Stimulated activated effector memory CD8-positive, alpha-beta T cell treated with anti-CD3 and anti-CD28 coated beads, Interleukin-12 subunit alpha, Interleukin-12 subunit beta, amount 100 ng/mL, for 72 hours (primary cell): ENCODE results near the gene EXOSC1.
"Not testable (repeated sequence)": the region's sequence is repeated elsewhere in the genome, so short reads cannot be mapped to it uniquely, and the experiment has no call there.

Experiments
- ATAC-seq: fragments of 150-1000 bp; cut with Tn5 transposase; 2 replicates; pipeline ENCODE4 v1.10.0; 2021
- DNase-seq, 2 donors: peaks; one replicate each; pipeline ENCODE4 v3.0.0; 2021 to 2022; ENCODE audit warnings: low spot score in 2 of 2
- H3K27ac Mint-ChIP-seq: one replicate; pipeline ENCODE4 v1.8.0; 2022; ENCODE audit warnings: mild to moderate bottlenecking, mixed read lengths
- H3K36me3 Mint-ChIP-seq: one replicate; pipeline ENCODE4 v1.8.0; 2022; ENCODE audit warnings: mild to moderate bottlenecking, mixed read lengths
- H3K4me1 Mint-ChIP-seq: one replicate; pipeline ENCODE4 v1.8.0; 2022; ENCODE audit warnings: mixed read lengths
- H3K4me3 Mint-ChIP-seq: one replicate; pipeline ENCODE4 v1.8.0; 2022; ENCODE audit warnings: mild to moderate bottlenecking, mixed read lengths
- H3K9me3 Mint-ChIP-seq: one replicate; pipeline ENCODE4 v1.8.0; 2022; ENCODE audit warnings: mixed read lengths

EXOSC1 gene

DNA sequence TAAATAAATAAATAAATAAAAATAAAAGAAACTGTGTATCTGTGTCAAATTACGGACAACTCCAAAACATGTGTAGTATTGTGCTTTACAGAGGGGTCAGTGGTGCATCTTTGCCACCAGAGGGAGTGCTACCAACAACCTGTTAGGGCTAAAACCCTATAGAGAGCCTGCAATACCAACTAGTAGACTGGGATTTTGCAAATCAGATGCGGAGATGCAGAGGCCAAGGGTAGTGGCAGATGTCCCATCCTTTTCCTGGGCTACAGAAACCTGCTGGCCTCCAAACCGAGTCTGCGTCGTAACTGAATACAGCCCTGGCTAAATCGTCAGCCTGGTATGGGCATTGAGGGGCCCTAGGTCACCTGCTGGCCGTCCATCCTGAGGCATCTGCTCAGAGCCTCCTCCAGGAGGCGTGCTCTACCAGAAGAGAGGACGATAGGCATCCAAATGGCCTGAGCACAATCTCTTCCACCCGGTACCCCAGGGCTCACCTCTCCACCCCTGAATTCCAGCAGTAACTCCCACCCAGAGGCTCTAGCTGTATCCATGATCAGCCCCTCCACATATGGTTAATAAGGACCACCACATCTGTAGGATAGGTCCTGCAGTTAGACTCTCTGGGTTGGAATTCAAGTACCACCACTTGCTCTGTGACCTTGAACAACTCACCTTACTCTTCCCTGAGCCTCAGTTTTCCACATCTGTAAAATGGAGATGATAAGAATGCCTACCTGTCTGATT lies 38.4 kb downstream of the EXOSC1 start:
- Mint-ChIP-seq H3K27ac (peak overlapping the region; percentile 38), H3K4me3 (peak overlapping the region; percentile 42), H3K4me1 (peaks cover 16% of the 10 kb centered on the region), H3K9me3 (no peaks in the 10 kb centered on the region), H3K36me3 (no peaks in the 10 kb centered on the region)
- ATAC-seq (peak; percentile 97), DNase-seq (peak in 1 of 2 donors; percentile 88)

DNA sequence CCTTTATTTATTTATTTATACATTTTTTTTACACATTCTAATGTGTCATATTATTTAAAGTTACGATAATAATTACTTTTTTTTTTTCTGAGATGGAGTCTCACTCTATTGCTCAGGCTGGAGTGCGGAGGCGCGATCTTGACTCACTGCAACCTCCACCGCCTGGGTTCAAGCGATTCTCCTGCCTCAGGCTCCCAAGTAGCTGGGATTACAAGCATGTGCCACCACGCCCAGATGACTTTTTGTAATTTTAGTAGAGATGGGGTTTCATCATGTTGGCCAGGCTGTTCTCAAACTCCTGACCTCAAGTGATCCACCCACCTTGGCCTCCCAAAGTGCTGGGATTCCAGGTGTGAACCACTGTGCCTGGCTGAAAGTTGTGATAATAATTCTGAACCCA lies 39.3 kb downstream of the EXOSC1 start:
- not testable (repeated sequence) for H3K36me3 Mint-ChIP-seq, H3K9me3 Mint-ChIP-seq, DNase-seq, H3K27ac Mint-ChIP-seq, ATAC-seq, H3K4me3 Mint-ChIP-seq
- peaks cover 18% of the 10 kb centered on the region for H3K4me1 Mint-ChIP-seq

DNA sequence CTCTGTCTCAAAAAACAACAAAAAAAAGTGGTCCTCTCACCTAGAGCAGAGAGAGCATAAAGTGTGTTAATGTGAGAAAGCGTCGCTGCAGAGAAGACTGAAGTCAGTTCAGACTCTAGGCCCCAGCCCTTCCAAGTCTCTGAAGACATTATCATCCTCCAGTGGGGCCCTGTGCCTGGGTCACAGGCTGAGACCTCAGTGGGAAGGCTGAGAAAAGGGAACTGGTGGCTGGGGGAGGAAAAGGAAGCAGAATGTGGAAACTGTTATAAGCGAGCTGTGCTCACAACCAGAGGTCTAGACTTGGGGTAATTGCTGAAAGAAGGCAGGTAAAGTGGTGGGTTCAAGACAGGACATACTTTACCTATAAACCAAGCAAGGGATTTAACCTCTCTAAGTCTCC lies 39.7 kb downstream of the EXOSC1 start:
- Mint-ChIP-seq H3K27ac (no peak overlapping the region), H3K36me3 (no peaks in the 10 kb centered on the region), H3K4me1 (peaks cover 22% of the 10 kb centered on the region), H3K4me3 (no peak overlapping the region), H3K9me3 (no peaks in the 10 kb centered on the region)
- no peak for ATAC-seq
- DNase-seq = no peak

GRCh38 chr10:97404044-97404443 lies 41.8 kb downstream of the EXOSC1 start:
- Mint-ChIP-seq H3K27ac (no peak overlapping the region), H3K4me3 (no peak overlapping the region), H3K4me1 (peaks cover 26% of the 10 kb centered on the region), H3K36me3 (peaks cover 8% of the 10 kb centered on the region), H3K9me3 (no peaks in the 10 kb centered on the region)
- no peak for DNase-seq
- no peak for ATAC-seq

DNA sequence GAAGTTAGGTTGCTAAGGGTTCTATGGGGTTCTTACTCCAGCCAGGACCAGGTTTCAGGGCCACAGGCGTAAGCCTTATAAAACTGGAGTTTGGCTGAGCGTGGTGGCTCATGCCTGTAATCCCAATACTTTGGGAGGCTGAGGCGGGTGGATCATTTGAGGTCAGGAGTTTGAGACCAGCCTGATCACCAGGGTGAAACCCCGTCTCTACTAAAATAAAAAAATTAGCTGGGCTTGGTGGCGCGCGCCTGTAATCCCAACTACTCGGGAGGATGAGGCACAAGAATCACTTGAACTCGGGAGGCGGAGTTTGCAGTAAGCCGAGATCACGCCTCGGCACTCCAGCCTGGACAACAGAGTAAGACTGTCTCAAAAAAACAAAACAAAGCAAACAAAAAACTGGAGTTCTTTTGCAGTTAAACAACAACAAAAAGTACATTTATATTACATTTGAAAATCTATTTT lies 44.3 kb downstream of the EXOSC1 start:
- no peaks in the 10 kb centered on the region for H3K9me3 Mint-ChIP-seq
- H3K27ac Mint-ChIP-seq = peak overlapping the region; percentile 92
- H3K36me3 Mint-ChIP-seq = peaks cover 32% of the 10 kb centered on the region

GRCh38 chr10:97400665-97401454 lies 44.9 kb downstream of the EXOSC1 start, which contains the start of gene RRP12:
Gene RRP12 (minus strand): TSS chr10:97401340. CDS start chr10:97401231, 109 bp downstream.
- Mint-ChIP-seq H3K36me3 (peaks cover 38% of the 10 kb centered on the region), H3K4me1 (peaks cover 16% of the 10 kb centered on the region), H3K4me3 (peak within 1 kb of the TSS; percentile 93), H3K27ac (peak within 1 kb of the TSS; percentile 92), H3K9me3 (no peaks in the 10 kb centered on the region)
- DNase-seq (peak in 1 of 2 donors; percentile 87), ATAC-seq (peak; percentile 99)

More for the DNA sequence above, 44.3 kb downstream of the EXOSC1 start:
- no peak for ATAC-seq
- DNase-seq = no peak
- Mint-ChIP-seq H3K4me3 (peak overlapping the region; percentile 93), H3K4me1 (peaks cover 16% of the 10 kb centered on the region)

GRCh38 chr10:97399843-97400545 lies 45.8 kb downstream of the EXOSC1 start:
- H3K27ac Mint-ChIP-seq = peak overlapping the region; percentile 92
- peak overlapping the region; percentile 93 for H3K4me3 Mint-ChIP-seq
- no peak for DNase-seq
- H3K4me1 Mint-ChIP-seq = peaks cover 16% of the 10 kb centered on the region
- H3K36me3 Mint-ChIP-seq = peaks cover 47% of the 10 kb centered on the region
- ATAC-seq = peak; percentile 24
- H3K9me3 Mint-ChIP-seq = no peaks in the 10 kb centered on the region

- DNase-seq (no peak), ATAC-seq (no peak)
These were observed 49.8 kb downstream of the EXOSC1 start for GRCh38 chr10:97396056-97396455.

DNA sequence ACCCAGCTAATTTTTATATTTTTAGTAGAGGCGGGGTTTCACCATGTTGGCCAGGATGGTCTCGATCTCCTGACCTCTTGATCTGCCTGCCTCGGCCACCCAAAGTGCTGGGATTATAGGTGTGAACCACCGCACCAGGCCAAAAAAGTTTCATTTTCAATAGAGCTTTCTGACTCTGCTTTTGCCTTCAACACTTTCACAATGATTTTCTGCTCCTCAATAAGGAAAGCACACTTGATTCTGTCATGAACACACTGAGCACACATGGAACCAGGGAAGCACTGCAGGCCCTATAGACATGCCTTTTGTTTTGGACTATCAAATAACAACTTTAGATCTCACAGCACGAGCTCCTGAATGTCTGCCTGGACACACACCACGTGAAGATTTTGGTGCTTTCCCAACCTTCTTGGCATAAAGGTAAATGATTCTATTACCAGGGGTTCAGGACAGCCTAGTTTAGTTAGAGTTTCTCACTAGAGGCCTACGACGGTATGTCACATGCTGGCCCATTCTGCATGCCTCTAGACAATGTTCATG lies 52.7 kb downstream of the EXOSC1 start:
- peaks cover 91% of the 10 kb centered on the region for H3K36me3 Mint-ChIP-seq
- H3K9me3 Mint-ChIP-seq = no peaks in the 10 kb centered on the region
- H3K4me3 Mint-ChIP-seq = no peak overlapping the region
- no peaks in the 10 kb centered on the region for H3K4me1 Mint-ChIP-seq
- H3K27ac Mint-ChIP-seq = peak overlapping the region; percentile 57
- DNase-seq (no peak), ATAC-seq (no peak)

More at GRCh38 chr10:97396056-97396455, 49.8 kb downstream of the EXOSC1 start:
- Mint-ChIP-seq H3K9me3 (no peaks in the 10 kb centered on the region), H3K27ac (no peak overlapping the region), H3K4me1 (peaks cover 4% of the 10 kb centered on the region), H3K4me3 (no peak overlapping the region), H3K36me3 (peaks cover 86% of the 10 kb centered on the region)

DNA sequence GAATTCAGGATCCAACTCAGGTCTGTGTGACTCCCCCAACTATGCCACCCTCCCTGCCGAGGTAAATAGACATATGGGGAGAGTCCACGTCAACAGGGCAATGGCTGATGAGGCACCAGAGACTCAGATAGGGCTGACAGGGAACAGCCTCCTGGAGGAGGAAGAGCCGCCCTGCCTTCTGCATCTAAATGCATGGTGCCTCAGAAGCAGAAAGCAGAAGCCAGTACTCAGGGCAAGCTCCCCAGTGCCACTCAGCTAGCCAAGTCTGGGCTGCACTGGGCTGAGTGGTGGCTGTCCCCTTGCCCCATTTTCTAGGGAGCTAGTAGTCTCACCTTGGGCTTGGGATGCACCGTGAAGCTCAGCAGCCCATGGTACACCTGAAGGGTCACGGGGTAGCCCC lies 55.7 kb downstream of the EXOSC1 start:
- no peaks in the 10 kb centered on the region for H3K4me1 Mint-ChIP-seq
- H3K36me3 Mint-ChIP-seq = peaks cover 90% of the 10 kb centered on the region
- no peak overlapping the region for H3K4me3 Mint-ChIP-seq
- no peak for DNase-seq
- no peaks in the 10 kb centered on the region for H3K9me3 Mint-ChIP-seq
- ATAC-seq = no peak
- no peak overlapping the region for H3K27ac Mint-ChIP-seq

- no peak overlapping the region for H3K4me3 Mint-ChIP-seq
- no peak for ATAC-seq
- H3K36me3 Mint-ChIP-seq = peaks cover 78% of the 10 kb centered on the region
- H3K4me1 Mint-ChIP-seq = no peaks in the 10 kb centered on the region
- DNase-seq = no peak
- H3K27ac Mint-ChIP-seq = no peak overlapping the region
- no peaks in the 10 kb centered on the region for H3K9me3 Mint-ChIP-seq
These were observed 57.7 kb downstream of the EXOSC1 start for GRCh38 chr10:97388152-97388551.
